Stimulated activated CD4-positive, alpha-beta T cell treated with anti-CD3 and anti-CD28 coated beads, Interleukin-12 subunit alpha, Interleukin-12 subunit beta, amount 100 ng/mL, for 24 hours (primary cell): ENCODE measurements around the gene UBE4B.
"Not testable (repeated sequence)": the region's sequence is repeated elsewhere in the genome, so short reads cannot be mapped to it uniquely, and the experiment has no call there.

Experiments used
- DNase-seq, 2 experiments: peaks; one replicate each; pipeline ENCODE4 v3.0.0-alpha.2; 2020; ENCODE audit warnings: low read depth in 2 of 2

UBE4B gene

DNA sequence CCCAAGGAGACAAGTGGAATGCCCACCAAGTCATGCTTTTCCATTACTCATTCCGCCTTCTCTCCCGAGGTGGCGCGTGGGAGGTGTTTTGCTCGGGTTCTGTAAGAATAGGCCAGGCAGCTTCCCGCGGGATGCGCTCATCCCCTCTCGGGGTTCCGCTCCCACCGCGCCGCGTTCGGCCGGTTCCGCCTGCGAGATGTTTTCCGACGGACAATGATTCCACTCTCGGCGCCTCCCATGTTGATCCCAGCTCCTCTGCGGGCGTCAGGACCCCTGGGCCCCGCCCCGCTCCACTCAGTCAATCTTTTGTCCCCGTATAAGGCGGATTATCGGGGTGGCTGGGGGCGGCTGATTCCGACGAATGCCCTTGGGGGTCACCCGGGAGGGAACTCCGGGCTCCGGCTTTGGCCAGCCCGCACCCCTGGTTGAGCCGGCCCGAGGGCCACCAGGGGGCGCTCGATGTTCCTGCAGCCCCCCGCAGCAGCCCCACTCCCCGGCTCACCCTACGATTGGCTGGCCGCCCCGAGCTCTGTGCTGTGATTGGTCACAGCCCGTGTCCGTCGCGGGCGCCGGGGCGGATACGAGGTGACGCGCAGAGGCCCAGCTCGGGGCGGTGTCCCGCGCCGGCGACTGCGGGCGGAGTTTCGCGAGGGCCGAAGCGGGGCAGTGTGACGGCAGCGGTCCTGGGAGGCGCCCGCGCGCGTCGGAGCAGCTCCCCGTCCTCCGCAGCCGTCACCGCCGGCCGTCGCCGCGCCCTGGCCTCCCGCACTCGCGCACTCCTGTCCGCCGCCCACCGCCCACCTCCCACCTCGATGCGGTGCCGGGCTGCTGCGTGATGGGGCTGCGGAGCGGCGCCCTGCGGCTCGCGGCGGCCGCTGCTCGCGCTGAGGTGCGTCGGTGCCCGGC, 177.4 kb downstream of the UBE4B start, which contains the start of gene KIF1B:
KIF1B (plus strand) TSS at position 666 of the 906 bp plus-strand sequence. CDS start 21,759 bp downstream, outside the sequence.
- DNase-seq, result peak; percentile 90 to 93

DNA sequence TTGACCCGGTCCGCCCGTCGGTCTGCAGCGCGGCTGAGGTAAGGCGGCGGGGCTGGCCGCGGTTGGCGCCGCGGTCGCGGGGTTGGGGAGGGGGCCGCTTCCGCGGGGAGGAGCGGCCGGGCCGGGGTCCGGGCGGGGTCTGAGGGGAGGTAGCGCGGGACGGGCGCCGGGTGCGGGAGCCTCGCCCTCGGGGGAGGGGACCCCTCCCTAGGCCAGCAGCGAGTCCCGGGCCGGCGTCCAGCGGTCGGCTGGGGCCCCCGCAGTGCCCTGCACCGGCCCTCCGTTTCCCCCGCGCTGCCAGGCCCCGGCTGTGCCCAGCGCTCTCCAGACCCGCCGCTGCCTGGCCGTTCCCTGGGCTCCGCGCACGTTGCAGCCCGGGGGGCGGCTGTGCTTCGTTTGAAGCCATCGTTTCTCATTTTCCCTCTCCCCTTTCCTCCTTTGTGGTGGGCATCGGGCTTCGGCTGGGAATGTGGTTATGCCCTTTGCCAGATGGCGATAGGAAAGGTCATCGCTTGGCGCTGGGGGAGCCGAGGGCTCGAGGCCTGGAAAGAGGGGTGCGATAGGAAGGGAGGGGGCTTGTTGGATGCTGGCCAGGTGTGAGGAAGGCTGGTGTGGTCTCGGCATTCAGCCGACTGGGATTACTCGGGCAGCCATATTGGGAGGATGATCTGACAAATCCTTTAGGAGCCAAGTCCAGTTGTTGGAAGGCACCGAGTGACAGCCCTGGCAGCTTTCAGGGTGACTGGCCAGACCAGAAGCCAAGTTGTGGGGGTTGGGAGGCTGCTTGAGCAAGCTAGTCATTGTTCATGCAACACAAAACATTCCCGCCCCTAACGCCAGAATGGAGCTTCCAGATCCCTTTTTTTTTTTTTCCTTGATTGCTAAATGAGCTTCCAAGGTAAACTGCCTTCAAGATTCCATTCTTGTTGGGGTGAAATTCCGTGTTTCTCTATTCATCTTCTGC, 178.4 kb downstream of the UBE4B start:
- DNase-seq, result no peak

DNA sequence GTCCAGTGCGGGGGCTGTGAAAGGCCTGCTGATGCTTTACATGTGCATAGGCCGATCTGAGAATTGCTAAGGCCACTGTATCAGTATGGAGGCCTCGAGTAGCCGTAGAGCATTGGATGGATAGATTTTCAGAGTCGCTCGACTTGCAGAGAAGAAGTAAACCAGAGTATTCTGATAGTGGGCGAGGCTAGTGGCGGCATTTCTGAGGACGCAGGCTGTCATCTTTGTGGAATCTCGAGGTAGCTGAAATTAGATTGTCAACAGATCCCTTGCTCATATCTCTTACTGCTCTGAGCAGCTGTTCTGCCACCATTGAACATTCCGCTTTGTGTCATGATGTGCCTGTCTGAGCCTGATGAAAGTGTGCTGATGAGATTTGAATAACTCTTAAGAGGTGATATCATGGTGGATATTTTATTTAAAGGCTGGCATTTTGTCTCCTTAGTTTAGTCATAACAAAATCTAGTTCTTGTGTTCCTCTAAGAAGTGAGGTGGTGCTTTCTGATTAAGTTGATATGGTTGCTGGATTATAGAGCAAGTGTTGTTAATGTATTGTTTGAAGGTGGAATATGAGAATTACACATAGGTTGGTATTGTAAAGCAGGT, 179.2 kb downstream of the UBE4B start:
- no peak for DNase-seq

DNA sequence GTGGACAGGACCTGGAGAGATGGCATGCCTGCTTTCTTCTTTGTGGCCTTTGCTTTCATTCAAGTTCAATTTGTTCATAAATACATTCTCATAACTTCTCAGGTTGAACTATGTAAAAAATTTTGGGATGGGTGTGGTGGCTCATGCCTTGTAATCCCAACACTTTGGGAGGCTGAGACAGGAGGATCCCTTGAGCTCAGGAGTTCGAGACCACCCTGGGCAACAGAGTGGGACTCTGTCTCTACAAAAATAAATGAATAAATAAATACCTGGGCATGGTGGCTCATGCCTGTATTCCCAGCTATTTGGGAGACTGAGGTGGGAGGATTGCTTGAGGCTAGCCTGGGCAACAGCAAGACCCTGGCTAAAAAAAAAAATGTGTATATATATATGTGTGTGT, 179.7 kb downstream of the UBE4B start:
- DNase-seq, result no peak

DNA sequence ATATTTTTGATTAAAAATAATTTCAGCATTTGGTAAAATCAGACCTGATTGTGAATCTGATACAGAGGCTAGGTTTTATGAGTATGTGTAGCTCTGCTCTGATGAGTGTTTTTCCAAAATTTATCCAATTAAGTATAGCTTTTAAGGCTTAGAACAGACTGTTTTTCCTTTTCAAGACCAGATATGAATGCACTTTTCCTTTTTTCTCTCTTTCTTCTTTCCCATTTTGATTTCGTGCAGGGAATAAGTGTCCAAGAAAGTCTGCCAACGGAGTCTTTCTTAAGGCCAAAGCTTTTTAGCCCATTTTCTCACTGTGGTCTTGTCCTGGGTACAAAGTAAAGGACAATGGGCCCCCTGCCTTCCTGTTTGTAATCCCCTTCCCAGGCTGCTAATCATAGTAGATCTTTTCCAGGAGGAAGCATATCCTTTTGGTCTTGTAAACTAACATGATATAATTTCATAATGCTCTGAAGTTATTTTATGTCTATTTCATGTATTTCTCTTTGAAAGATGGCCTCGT, 180.5 kb downstream of the UBE4B start:
- no peak for DNase-seq

DNA sequence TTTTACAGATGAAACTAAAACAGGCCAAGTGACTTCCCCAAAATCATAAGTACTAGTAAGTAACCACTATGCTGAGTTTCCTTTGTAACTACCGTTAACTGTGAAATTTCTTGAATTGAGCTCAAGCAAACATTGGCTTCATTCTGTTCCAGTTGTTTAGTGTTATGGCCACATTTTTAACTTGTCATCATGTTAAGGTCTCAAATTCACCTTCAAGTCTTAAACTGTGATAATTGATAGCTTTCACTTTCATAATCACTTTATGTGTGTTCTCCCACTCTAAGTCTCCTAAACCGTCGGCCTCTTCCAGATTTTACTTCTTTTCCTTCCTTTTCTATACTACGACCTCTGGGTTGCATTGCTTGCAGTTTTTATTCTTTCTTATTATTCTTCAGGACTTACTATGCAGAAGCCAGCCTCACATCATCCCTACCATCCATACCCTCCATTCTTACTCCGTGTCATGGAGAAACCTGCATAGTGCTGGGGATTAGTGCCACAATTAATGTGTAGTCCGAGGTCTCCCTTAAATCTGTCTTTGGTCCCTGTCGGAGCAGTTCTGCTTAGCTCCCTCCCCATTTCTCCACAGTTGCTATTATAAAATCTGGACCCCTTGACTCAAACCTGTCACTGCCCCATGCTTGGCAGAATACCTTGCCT, 183.5 kb downstream of the UBE4B start:
- no peak for DNase-seq

DNA sequence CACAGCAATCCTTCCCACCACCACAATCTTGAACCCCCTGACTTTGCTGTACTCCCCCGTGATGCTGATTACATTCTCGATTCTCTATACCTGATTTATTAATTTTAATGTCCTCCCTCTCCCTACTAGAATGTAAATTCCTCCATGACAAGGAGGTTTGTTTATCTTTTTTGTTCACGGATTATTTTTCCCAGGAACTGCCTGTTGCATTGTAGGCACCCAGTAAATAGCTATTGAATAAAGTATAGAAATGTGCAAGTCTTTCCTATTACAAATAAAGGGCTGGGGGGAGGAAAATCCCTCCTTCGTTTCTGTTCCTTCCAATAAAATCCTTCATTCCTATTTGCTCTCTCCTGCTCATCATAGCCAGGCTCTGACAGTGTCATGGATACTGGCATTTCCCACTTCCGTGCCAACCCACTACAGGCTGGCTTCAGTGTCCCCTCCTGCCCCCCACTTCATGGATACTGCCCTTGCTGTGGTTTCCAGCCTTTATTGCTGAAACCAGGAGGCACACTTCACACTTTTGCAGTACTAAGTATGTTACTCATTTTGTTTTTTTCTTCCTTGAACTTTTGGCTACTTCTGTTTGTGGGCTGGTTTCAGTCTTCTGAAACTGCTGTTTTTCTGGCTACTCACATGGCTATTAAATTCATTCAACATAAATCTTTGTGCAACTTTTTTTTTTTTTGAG, 185.1 kb downstream of the UBE4B start:
- no peak for DNase-seq

DNA sequence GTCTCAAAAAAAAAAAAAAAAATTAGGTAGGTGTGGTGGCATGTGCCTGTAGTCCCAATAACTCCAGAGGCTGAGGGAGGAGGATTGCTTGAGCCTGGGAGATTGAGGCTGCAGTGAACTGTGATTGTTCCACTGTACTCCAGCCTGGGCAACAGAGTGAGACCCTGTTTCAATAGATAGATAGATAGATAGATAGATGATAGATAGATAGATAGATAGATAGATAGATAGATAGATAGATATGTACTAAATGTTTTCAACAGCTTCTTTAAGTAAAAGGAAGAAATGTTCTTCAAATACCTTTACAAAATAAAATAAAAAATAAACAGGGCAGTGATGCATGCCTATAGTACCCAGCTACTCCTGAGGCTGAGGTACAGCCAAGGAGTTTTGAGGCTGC, 187.4 kb downstream of the UBE4B start:
- no peak for DNase-seq

DNA sequence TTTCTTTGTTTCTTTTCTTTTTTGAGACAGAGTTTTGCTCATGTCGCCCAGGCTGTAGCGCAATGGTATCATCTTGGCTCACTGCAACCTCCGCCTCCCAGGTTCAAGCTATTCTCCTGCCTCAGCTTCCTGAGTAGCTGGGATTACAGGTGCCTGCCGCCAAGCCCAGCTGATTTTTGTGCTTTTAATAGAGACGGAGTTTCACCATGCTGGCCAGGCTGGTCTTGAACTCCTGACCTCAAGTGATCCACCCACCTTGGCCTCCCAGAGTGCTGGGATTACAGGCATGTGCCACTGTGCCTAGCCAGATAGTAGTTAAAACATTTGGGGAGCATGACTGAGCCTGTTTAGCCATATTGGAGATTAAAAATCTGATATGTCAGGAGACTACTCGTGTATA, 187.9 kb downstream of the UBE4B start:
- DNase-seq, result not testable (repeated sequence)

DNA sequence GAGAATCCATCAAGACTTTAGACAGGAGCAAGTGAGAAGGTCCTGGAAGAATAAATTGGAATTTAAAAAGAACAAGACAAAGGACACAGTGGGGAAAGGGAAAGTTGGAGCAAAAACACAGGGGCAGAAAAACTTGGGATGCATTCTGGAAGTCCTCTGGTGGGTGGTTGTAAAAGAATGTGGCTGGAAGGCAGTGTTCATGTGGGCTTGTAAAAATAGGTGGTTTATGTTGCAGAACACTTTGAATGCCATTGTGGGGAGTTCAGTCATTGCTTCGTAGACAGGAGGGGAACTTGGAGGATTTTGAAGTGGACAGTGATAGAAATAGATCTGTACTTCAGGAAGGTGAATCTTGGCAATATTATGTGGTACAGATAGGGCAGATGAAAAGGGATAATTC, 192.8 kb downstream of the UBE4B start:
- no peak for DNase-seq

DNA sequence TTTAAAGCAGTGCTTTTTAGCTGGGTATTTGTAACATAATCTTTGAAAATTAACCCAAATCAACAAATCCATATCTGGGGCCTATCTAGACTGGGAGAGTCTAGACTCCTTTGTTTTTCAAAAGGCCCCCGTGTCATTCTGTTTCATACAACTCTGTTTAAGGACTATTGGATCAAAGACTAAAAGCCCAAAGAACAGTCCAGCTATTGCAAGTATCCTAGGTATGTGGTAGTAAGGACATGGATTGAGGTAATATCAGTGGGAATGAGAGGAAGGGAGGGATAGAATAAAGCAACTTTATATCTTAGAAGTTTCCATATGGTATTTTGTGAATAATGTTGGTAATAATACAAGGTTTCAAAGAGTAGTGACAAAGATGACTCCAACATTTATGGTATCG, 195.8 kb downstream of the UBE4B start:
- DNase-seq, result no peak

DNA sequence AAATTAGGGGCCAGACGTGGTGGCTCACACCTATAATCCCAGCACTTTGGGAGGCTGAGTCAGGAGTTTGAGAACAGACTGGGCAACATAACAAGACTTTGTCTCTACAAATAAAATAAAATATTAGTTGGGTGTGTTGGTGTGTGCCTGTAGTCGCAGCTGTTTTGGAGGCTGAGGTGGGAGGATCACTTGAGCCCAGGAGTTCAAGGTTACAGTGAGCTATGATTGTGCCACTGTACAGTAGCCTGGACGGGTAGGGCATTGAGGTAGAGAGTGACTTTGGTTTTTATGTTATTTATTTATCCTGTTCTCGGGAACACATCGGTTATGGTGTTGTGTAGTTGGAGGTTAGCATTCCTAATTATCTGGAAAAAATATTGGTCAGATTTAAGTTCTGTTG, 197.1 kb downstream of the UBE4B start:
- no peak for DNase-seq
